ENCODE results near the gene PCDH9. TPM values are rescaled to one million over a fixed set of nuclear protein-coding genes. Genes with fewer than 3 reads are reported as not detected.

Gene PCDH9
- total RNA-seq, 4 donors from 2014 or later = 0.37 to 2.4 (median 1.5) TPM

DNA sequence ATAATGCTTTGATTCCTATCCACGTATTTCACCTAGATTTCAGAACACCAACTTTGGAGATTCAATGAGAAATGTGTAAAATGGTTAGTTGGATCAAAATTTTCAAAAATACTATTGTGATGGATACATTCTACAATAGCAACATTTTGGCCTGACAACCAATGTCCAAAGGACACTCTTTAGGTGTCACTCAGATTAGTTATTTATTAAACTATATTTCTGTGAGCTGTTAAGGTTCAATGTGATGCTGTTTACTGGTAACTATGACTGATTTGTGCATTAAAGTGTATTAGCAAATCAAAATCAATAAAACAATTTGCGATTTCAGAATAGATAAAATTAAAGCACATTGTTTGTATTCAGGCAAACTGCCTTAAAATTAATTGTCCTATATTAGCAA, 149.8 kb downstream of the PCDH9 start:
- no peaks in the 10 kb centered on the region for H3K9me3 ChIP-seq
- H3K36me3 ChIP-seq = no peaks in the 10 kb centered on the region
- TF ChIP-seq POLR2AphosphoS5 (IDR thresholded peaks at IDR 0.05) (no peak), EP300 (IDR thresholded peaks at IDR 0.05; ENCODE audit: low read depth) (no peak), POLR2A (IDR thresholded peaks at IDR 0.05) (no peak)
- TF ChIP-seq, protein P1, sequence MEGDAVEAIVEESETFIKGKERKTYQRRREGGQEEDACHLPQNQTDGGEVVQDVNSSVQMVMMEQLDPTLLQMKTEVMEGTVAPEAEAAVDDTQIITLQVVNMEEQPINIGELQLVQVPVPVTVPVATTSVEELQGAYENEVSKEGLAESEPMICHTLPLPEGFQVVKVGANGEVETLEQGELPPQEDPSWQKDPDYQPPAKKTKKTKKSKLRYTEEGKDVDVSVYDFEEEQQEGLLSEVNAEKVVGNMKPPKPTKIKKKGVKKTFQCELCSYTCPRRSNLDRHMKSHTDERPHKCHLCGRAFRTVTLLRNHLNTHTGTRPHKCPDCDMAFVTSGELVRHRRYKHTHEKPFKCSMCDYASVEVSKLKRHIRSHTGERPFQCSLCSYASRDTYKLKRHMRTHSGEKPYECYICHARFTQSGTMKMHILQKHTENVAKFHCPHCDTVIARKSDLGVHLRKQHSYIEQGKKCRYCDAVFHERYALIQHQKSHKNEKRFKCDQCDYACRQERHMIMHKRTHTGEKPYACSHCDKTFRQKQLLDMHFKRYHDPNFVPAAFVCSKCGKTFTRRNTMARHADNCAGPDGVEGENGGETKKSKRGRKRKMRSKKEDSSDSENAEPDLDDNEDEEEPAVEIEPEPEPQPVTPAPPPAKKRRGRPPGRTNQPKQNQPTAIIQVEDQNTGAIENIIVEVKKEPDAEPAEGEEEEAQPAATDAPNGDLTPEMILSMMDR (IDR thresholded peaks at IDR 0.05) = no peak
- WGBS, 2 donors (ENCODE audit: low coverage in 1 of 2) = 75 to 86% methylated on average over 2 of the region's 2 CpGs
- intact Hi-C loops (cut with DNase I; ENCODE audit: low total_unique reads) (no loop called here), in situ Hi-C loops (cut with MboI; ENCODE audit: low pct_ligation_motif_present in 1 of 4, low pct_unique_long_range_greater_than_20kb in 1 of 4, low sequenced_read_pairs in 3 of 4) (no loop called here)
- H3K4me3 ChIP-seq = no peak overlapping the region
- no peak for DNase-seq
- no peaks in the 10 kb centered on the region for H3K27me3 ChIP-seq
- H3K27ac ChIP-seq = no peak overlapping the region
- H3K4me1 ChIP-seq = peaks cover 0 to 3% (median 0%) of the 10 kb centered on the region in 4 donors

DNA sequence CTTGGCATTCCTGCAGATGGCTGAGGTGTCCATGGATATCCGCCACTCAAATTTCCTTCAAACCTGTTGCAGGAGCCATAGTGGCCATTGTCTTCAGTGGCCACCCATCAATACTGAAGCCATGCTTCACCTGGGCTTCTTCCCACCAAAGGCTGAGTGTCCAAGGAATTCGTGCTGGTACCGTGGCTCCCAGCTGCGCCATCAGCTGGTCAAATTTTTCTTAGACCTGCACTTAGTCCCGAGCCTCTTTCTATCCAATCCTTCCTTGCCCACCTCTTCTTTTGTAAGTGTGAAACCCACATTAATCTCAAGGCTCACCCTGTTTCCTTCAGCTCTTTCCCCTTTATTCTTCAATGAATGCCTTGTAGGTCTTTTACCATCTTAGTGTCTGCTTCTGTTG, 152.1 kb downstream of the PCDH9 start:
- WGBS, 2 donors (ENCODE audit: low coverage in 1 of 2) = 86 to 88% methylated on average over 4 to 5 of the region's 5 CpGs
- H3K9me3 ChIP-seq = no peaks in the 10 kb centered on the region
- no peaks in the 10 kb centered on the region for H3K4me1 ChIP-seq
- no peaks in the 10 kb centered on the region for H3K27me3 ChIP-seq
- H3K4me3 ChIP-seq = no peak overlapping the region
- TF ChIP-seq POLR2A (IDR thresholded peaks at IDR 0.05) (no peak), POLR2AphosphoS5 (IDR thresholded peaks at IDR 0.05) (no peak), EP300 (IDR thresholded peaks at IDR 0.05; ENCODE audit: low read depth) (no peak)
- TF ChIP-seq, protein P1 (IDR thresholded peaks at IDR 0.05) = no peak
- intact Hi-C loops (cut with DNase I; ENCODE audit: low total_unique reads) = no loop called here
- no peak overlapping the region for H3K27ac ChIP-seq
- DNase-seq = no peak
- no peaks in the 10 kb centered on the region for H3K36me3 ChIP-seq
- in situ Hi-C loops (cut with MboI; ENCODE audit: low pct_ligation_motif_present in 1 of 4, low pct_unique_long_range_greater_than_20kb in 1 of 4, low sequenced_read_pairs in 3 of 4) = no loop called here

DNA sequence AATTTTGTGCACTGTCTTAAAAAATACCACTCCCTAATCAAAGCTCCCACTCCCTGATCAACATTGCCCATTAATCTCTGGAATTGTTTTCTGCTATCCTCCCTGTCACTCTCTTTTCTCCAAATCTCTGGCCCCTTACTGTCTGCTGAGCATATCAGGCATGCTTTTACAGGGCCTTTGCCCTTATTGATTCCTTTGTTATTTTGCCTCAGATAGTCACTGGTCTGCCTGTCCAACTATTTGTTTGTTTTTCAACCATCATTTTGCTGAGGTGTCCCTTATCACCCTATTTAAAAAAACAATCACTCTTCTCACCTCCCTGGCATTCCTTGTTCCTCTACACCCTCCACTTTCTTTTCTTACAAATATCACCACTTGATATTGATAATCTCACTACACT, 153.0 kb downstream of the PCDH9 start:
- in situ Hi-C loops (cut with MboI; ENCODE audit: low pct_ligation_motif_present in 1 of 4, low pct_unique_long_range_greater_than_20kb in 1 of 4, low sequenced_read_pairs in 3 of 4) = no loop called here
- H3K9me3 ChIP-seq = no peaks in the 10 kb centered on the region

DNA sequence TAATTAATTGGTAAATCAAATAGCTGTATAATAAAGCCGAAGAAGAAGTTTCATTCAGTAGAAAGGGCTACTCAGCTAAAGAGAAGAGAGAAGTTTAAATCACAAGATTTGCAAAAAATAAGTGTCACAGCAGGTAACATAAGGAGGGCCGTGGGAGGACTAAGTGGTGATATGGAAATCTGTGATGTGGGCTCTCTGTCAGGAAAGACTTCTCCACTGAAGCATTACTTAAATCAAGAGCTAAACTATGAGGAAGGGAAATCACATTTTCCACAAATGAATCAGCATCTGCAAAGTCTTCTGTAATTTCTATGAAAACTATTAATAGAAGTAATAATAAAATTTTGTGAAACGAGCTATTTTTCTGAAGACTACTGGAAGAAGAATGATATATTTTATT, 153.8 kb downstream of the PCDH9 start:
- in situ Hi-C loops (cut with MboI; ENCODE audit: low pct_ligation_motif_present in 1 of 4, low pct_unique_long_range_greater_than_20kb in 1 of 4, low sequenced_read_pairs in 3 of 4) = no loop called here
- no peaks in the 10 kb centered on the region for H3K27me3 ChIP-seq
- no peak for DNase-seq
- H3K9me3 ChIP-seq = no peaks in the 10 kb centered on the region
- TF ChIP-seq POLR2A (IDR thresholded peaks at IDR 0.05) (no peak), EP300 (IDR thresholded peaks at IDR 0.05; ENCODE audit: low read depth) (no peak)
- TF ChIP-seq, protein P1 (IDR thresholded peaks at IDR 0.05) = no peak
- H3K4me1 ChIP-seq = no peaks in the 10 kb centered on the region
- no peak overlapping the region for H3K27ac ChIP-seq
- H3K4me3 ChIP-seq = no peak overlapping the region
- WGBS, 2 donors (ENCODE audit: low coverage in 1 of 2) = 65 to 79% methylated on average over 3 of the region's 3 CpGs
- intact Hi-C loops (cut with DNase I; ENCODE audit: low total_unique reads) = no loop called here
- H3K36me3 ChIP-seq = no peaks in the 10 kb centered on the region

More for the DNA sequence above, 153.0 kb downstream of the PCDH9 start:
- H3K27me3 ChIP-seq = no peaks in the 10 kb centered on the region
- H3K36me3 ChIP-seq = no peaks in the 10 kb centered on the region
- no peak overlapping the region for H3K4me3 ChIP-seq
- DNase-seq = no peak
- intact Hi-C loops (cut with DNase I; ENCODE audit: low total_unique reads) = no loop called here
- no peak for TF ChIP-seq POLR2AphosphoS5 (IDR thresholded peaks at IDR 0.05)
- TF ChIP-seq, protein P1 (IDR thresholded peaks at IDR 0.05) = no peak
- no peak overlapping the region for H3K27ac ChIP-seq
- no peaks in the 10 kb centered on the region for H3K4me1 ChIP-seq
